Stomach (tissue), 4 donors: ENCODE results near the gene RYR3.

Experiments
- EP300 ChIP-seq: sonication (generic); formaldehyde crosslinking; IDR thresholded peaks from one replicate; pipeline ENCODE4 v1.6.1; 2017; ENCODE audit warnings: antibody characterized with exemption
- TF ChIP-seq, protein P1 (sequence below), 7 experiments: fragments of 450-650 bp in 4 of 7; fragments of 200-600 bp in 3 of 7; sonication (generic) in 3 of 7; IDR thresholded peaks; one replicate each; pipeline ENCODE4 v1.5.1; 2016 to 2019; ENCODE audit warnings: antibody characterized with exemption in 7 of 7, control low read depth in 2 of 7, mild to moderate bottlenecking in 1 of 7

DNA sequence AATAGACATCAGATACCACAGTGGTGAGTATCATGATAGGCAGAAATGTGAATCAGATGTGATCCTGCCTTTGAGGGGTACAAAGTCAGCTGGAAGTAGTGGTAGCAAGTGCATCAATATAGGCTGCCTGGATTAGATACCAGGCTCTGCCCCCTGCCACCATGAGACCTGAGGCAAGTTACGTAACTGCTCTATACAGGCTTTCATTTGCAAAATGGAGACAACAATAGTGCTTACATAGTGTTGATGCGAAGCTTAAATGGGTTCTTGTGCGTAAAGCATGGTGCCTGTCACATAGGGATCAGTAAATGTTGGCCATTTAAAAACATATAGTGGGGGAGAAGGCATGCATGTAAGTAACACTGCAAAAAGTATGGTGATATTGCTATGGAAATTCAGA, 158.0 kb downstream of the RYR3 start:
- TF ChIP-seq EP300, result no peak
- TF ChIP-seq, protein P1, sequence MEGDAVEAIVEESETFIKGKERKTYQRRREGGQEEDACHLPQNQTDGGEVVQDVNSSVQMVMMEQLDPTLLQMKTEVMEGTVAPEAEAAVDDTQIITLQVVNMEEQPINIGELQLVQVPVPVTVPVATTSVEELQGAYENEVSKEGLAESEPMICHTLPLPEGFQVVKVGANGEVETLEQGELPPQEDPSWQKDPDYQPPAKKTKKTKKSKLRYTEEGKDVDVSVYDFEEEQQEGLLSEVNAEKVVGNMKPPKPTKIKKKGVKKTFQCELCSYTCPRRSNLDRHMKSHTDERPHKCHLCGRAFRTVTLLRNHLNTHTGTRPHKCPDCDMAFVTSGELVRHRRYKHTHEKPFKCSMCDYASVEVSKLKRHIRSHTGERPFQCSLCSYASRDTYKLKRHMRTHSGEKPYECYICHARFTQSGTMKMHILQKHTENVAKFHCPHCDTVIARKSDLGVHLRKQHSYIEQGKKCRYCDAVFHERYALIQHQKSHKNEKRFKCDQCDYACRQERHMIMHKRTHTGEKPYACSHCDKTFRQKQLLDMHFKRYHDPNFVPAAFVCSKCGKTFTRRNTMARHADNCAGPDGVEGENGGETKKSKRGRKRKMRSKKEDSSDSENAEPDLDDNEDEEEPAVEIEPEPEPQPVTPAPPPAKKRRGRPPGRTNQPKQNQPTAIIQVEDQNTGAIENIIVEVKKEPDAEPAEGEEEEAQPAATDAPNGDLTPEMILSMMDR (IDR thresholded peaks at IDR 0.05), result no peak
